GM23338 (cell line): ENCODE measurements around the gene GSG1L. TPM values are rescaled to one million over a fixed set of nuclear protein-coding genes. Genes with fewer than 3 reads are reported as not detected.
A peak's percentile ranks its signal among the peaks of the same experiment; 100 is the strongest.

Experiments used
- ATAC-seq: fragments of 200-7000 bp; cut with Tn5 transposase; 3 replicates; pipeline ENCODE4 v1.9.1; 2020
- DNase-seq: peaks from one replicate; pipeline ENCODE4 v3.0.0-alpha.2; 2015; ENCODE audit warnings: low spot score
- H2AFZ ChIP-seq: fragments of 200-600 bp; sonication (generic); 2 replicates; pipeline ENCODE4 v1.8.0; 2016; ENCODE audit warnings: antibody characterized with exemption, mild to moderate bottlenecking, moderate library complexity
- H3F3A ChIP-seq: fragments of 200-600 bp; sonication (generic); replicated peaks from 2 replicates; pipeline ENCODE4 v1.8.0; 2017; ENCODE audit warnings: antibody characterized with exemption, mixed run types, low read depth
- H3K27ac ChIP-seq: fragments of 200-600 bp; sonication (generic); 2 replicates; pipeline ENCODE4 v1.6.1; 2016; ENCODE audit warnings: low read depth
- H3K27me3 ChIP-seq: fragments of 200-600 bp; sonication (generic); 2 replicates; pipeline ENCODE4 v1.8.0; 2016; ENCODE audit warnings: mild to moderate bottlenecking, mixed run types, moderate library complexity; ENCODE audit not compliant: insufficient read depth
- H3K36me3 ChIP-seq: fragments of 200-600 bp; sonication (generic); 2 replicates; pipeline ENCODE4 v1.8.0; 2016; ENCODE audit warnings: mild to moderate bottlenecking; ENCODE audit not compliant: insufficient read depth
- H3K4me1 ChIP-seq: fragments of 200-600 bp; sonication (generic); 2 replicates; pipeline ENCODE4 v1.8.0; 2016; ENCODE audit warnings: mild to moderate bottlenecking, moderate library complexity; ENCODE audit not compliant: insufficient read depth
- H3K4me2 ChIP-seq: fragments of 200-600 bp; sonication (generic); 2 replicates; pipeline ENCODE4 v1.7.1; 2017; ENCODE audit warnings: mixed run types
- H3K4me3 ChIP-seq: fragments of 200-600 bp; sonication (generic); 2 replicates; pipeline ENCODE4 v1.6.1; 2016; ENCODE audit warnings: mixed run types
- H3K79me2 ChIP-seq: fragments of 200-600 bp; sonication (generic); replicated peaks from 2 replicates; pipeline ENCODE4 v1.8.0; 2017; ENCODE audit warnings: mild to moderate bottlenecking; ENCODE audit not compliant: insufficient read depth
- H3K9me2 ChIP-seq: fragments of 200-600 bp; sonication (generic); 2 replicates; pipeline ENCODE4 v1.8.0; 2017; ENCODE audit not compliant: insufficient read depth
- H4K20me1 ChIP-seq: fragments of 200-600 bp; sonication (generic); replicated peaks from 2 replicates; pipeline ENCODE4 v1.8.0; 2017; ENCODE audit warnings: mild to moderate bottlenecking; ENCODE audit not compliant: insufficient read depth
- H3K27ac Mint-ChIP-seq: 2 replicates; pipeline ENCODE4 v1.8.0; 2020; ENCODE audit warnings: inconsistent platforms, mild to moderate bottlenecking, moderate library complexity, mixed read lengths
- H3K27me3 Mint-ChIP-seq: 3 replicates; pipeline ENCODE4 v1.8.0; 2022; ENCODE audit warnings: low read depth, mild to moderate bottlenecking, moderate library complexity, mixed read lengths, inconsistent platforms; ENCODE audit not compliant: insufficient read depth, poor library complexity
- H3K36me3 Mint-ChIP-seq: 3 replicates; pipeline ENCODE4 v1.8.0; 2021; ENCODE audit warnings: low read depth, mild to moderate bottlenecking, inconsistent platforms, moderate library complexity, mixed read lengths
- H3K4me1 Mint-ChIP-seq: 3 replicates; pipeline ENCODE4 v1.8.0; 2020; ENCODE audit warnings: mild to moderate bottlenecking, inconsistent platforms, mixed read lengths
- H3K4me3 Mint-ChIP-seq: 3 replicates; pipeline ENCODE4 v1.8.0; 2021; ENCODE audit warnings: moderate library complexity, mild to moderate bottlenecking, inconsistent platforms, mixed read lengths
- H3K9me3 Mint-ChIP-seq: 3 replicates; pipeline ENCODE4 v1.8.0; 2020; ENCODE audit warnings: moderate library complexity, mild to moderate bottlenecking, inconsistent platforms, mixed read lengths
- CREB1 ChIP-seq: fragments of 250-450 bp; sonication (Bioruptor Pico); IDR thresholded peaks from 2 replicates; pipeline ENCODE4 v1.5.0; 2020; ENCODE audit warnings: low read depth, mild to moderate bottlenecking, moderate library complexity
- EZH2phosphoT487 ChIP-seq: fragments of 200-600 bp; sonication (generic); IDR thresholded peaks from one replicate; pipeline ENCODE4 v1.8.1; 2018; ENCODE audit warnings: antibody characterized with exemption; ENCODE audit not compliant: unreplicated experiment
- JUNB ChIP-seq: IDR thresholded peaks from one replicate; pipeline ENCODE4 v1.6.1; 2016; ENCODE audit warnings: antibody characterized with exemption; ENCODE audit not compliant: unreplicated experiment
- STAT1 ChIP-seq: IDR thresholded peaks from one replicate; pipeline ENCODE4 v1.6.1; 2016; ENCODE audit warnings: antibody characterized with exemption; ENCODE audit not compliant: unreplicated experiment
- polyA plus RNA-seq: library from polyadenylated mRNA; unstranded; fragments of >200 nt; fragmentation: Nextera tagmentation; extraction: Ambion mirVana; gene quantifications from 2 replicates; pipeline ENCODE4 v1.2.1, GENCODE V29; 2016
- total RNA-seq: library from RNA; depleted of rRNA; stranded (reverse); fragments of >200 nt; shearing (Covaris generic); gene quantifications from 2 replicates; pipeline ENCODE4 v1.2.3, GENCODE V29; 2014
- TF ChIP-seq, protein P1 (sequence below): IDR thresholded peaks from 2 replicates; pipeline ENCODE4 v1.6.1; 2016; ENCODE audit warnings: antibody characterized with exemption
- TF ChIP-seq, protein P2 (sequence below): fragments of 250-450 bp; sonication (Bioruptor Pico); IDR thresholded peaks from 2 replicates; pipeline ENCODE4 v1.5.0; 2020; ENCODE audit warnings: mild to moderate bottlenecking, moderate library complexity

The GSG1L gene
- total and polyA plus RNA-seq, 2 experiments from 2014 or later: 0.36 to 0.63 TPM

DNA sequence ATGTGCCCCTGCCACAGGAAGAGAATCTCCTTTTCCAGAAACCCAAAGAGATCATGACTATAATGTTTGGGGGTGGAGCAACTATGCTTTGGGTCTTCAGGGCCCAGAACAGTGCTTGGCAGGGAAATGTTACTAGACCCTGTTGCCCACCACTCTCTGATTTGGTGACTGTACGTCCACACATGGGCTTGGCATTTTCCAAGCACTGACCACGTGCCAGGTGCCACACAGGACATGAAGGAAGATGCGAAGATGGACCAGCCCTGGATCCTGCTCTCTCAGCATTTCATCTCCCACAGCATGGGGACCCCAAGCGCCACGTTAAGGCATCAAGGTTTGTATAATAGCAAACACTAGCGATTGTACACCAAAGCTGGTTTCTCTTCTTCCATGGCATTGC, 50.1 kb downstream of the GSG1L start (continued):
- TF ChIP-seq, protein P1, sequence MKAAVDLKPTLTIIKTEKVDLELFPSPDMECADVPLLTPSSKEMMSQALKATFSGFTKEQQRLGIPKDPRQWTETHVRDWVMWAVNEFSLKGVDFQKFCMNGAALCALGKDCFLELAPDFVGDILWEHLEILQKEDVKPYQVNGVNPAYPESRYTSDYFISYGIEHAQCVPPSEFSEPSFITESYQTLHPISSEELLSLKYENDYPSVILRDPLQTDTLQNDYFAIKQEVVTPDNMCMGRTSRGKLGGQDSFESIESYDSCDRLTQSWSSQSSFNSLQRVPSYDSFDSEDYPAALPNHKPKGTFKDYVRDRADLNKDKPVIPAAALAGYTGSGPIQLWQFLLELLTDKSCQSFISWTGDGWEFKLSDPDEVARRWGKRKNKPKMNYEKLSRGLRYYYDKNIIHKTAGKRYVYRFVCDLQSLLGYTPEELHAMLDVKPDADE: no peak
- no peak for TF ChIP-seq EZH2phosphoT487
- no peak for TF ChIP-seq JUNB
- TF ChIP-seq, protein P2, sequence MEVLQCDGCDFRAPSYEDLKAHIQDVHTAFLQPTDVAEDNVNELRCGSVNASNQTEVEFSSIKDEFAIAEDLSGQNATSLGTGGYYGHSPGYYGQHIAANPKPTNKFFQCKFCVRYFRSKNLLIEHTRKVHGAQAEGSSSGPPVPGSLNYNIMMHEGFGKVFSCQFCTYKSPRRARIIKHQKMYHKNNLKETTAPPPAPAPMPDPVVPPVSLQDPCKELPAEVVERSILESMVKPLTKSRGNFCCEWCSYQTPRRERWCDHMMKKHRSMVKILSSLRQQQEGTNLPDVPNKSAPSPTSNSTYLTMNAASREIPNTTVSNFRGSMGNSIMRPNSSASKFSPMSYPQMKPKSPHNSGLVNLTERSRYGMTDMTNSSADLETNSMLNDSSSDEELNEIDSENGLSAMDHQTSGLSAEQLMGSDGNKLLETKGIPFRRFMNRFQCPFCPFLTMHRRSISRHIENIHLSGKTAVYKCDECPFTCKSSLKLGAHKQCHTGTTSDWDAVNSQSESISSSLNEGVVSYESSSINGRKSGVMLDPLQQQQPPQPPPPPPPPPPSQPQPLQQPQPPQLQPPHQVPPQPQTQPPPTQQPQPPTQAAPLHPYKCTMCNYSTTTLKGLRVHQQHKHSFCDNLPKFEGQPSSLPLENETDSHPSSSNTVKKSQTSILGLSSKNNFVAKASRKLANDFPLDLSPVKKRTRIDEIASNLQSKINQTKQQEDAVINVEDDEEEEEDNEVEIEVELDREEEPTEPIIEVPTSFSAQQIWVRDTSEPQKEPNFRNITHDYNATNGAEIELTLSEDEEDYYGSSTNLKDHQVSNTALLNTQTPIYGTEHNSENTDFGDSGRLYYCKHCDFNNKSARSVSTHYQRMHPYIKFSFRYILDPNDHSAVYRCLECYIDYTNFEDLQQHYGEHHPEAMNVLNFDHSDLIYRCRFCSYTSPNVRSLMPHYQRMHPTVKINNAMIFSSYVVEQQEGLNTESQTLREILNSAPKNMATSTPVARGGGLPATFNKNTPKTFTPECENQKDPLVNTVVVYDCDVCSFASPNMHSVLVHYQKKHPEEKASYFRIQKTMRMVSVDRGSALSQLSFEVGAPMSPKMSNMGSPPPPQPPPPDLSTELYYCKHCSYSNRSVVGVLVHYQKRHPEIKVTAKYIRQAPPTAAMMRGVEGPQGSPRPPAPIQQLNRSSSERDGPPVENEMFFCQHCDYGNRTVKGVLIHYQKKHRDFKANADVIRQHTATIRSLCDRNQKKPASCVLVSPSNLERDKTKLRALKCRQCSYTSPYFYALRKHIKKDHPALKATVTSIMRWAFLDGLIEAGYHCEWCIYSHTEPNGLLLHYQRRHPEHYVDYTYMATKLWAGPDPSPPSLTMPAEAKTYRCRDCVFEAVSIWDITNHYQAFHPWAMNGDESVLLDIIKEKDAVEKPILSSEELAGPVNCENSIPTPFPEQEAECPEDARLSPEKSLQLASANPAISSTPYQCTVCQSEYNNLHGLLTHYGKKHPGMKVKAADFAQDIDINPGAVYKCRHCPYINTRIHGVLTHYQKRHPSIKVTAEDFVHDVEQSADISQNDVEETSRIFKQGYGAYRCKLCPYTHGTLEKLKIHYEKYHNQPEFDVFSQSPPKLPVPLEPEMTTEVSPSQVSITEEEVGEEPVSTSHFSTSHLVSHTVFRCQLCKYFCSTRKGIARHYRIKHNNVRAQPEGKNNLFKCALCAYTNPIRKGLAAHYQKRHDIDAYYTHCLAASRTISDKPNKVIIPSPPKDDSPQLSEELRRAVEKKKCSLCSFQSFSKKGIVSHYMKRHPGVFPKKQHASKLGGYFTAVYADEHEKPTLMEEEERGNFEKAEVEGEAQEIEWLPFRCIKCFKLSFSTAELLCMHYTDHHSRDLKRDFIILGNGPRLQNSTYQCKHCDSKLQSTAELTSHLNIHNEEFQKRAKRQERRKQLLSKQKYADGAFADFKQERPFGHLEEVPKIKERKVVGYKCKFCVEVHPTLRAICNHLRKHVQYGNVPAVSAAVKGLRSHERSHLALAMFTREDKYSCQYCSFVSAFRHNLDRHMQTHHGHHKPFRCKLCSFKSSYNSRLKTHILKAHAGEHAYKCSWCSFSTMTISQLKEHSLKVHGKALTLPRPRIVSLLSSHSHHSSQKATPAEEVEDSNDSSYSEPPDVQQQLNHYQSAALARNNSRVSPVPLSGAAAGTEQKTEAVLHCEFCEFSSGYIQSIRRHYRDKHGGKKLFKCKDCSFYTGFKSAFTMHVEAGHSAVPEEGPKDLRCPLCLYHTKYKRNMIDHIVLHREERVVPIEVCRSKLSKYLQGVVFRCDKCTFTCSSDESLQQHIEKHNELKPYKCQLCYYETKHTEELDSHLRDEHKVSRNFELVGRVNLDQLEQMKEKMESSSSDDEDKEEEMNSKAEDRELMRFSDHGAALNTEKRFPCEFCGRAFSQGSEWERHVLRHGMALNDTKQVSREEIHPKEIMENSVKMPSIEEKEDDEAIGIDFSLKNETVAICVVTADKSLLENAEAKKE (CRISPR knock-in tag): no peak

DNA sequence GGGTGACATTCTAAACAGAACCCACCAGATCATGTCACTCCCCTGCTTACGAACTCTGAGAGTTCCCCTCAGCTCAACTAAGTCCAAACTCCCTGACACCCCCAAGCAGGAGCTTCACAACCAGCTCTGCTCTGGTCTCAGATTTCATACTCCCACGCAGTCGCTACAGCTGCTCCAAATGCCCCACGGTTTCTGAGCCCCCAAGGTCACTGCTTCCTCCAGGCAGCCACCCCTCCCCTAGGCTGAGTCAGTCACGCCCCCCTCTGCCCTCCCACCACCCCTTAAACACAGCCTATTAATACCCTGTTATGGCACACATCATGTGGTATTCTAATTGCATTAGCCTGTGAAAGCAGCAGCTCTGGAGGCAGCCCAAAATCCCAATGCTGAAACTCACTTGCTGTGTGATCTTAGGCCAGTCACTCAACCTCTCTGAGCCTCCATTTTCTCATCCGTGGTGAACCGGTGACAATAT, 51.5 kb downstream of the GSG1L start:
- H3K36me3 Mint-ChIP-seq: no peaks in the 10 kb centered on the region; the same call in 2 of the 3 replicates
- ATAC-seq (peak; percentile 60; the same call in 2 of the 3 replicates), DNase-seq (no peak)
- Histone ChIP-seq H2AFZ (no peak overlapping the region), H4K20me1 (no peaks in the 10 kb centered on the region), H3K4me3 (no peak overlapping the region), H3K9me2 (no peaks in the 10 kb centered on the region), H3K4me1 (no peaks in the 10 kb centered on the region), H3K27ac (no peak overlapping the region), H3K27me3 (no peaks in the 10 kb centered on the region), H3F3A (no peaks in the 10 kb centered on the region), H3K36me3 (no peaks in the 10 kb centered on the region), H3K79me2 (no peaks in the 10 kb centered on the region), H3K4me2 (no peak overlapping the region)
- no peaks in the 10 kb centered on the region for H3K4me1 Mint-ChIP-seq
- peaks cover 10% of the 10 kb centered on the region for H3K27me3 Mint-ChIP-seq
- H3K27ac Mint-ChIP-seq: no peak overlapping the region
- H3K9me3 Mint-ChIP-seq: no peaks in the 10 kb centered on the region
- H3K4me3 Mint-ChIP-seq: no peak overlapping the region
- TF ChIP-seq CREB1 (CRISPR knock-in tag) (no peak), STAT1 (no peak), EZH2phosphoT487 (no peak), JUNB (no peak)
- TF ChIP-seq, protein P2 (CRISPR knock-in tag): no peak
